Erythroblast (primary cell): Measurements from ENCODE around the gene PRSS38.

Experiments used
- DNase-seq, 2 experiments: peaks; one replicate each; lab custom pipeline; 2025; lab: John Stamatoyannopoulos, UW
- GATA1 ChIP-seq: IDR thresholded peaks from 2 replicates; pipeline ENCODE4 v1.6.1; 2011; ENCODE audit warnings: low read depth, mild to moderate bottlenecking, control low read depth, low read length, moderate library complexity
- POLR2A ChIP-seq: IDR thresholded peaks from 2 replicates; pipeline ENCODE4 v1.6.1; 2011; ENCODE audit warnings: mild to moderate bottlenecking, low read length

The PRSS38 gene

DNA sequence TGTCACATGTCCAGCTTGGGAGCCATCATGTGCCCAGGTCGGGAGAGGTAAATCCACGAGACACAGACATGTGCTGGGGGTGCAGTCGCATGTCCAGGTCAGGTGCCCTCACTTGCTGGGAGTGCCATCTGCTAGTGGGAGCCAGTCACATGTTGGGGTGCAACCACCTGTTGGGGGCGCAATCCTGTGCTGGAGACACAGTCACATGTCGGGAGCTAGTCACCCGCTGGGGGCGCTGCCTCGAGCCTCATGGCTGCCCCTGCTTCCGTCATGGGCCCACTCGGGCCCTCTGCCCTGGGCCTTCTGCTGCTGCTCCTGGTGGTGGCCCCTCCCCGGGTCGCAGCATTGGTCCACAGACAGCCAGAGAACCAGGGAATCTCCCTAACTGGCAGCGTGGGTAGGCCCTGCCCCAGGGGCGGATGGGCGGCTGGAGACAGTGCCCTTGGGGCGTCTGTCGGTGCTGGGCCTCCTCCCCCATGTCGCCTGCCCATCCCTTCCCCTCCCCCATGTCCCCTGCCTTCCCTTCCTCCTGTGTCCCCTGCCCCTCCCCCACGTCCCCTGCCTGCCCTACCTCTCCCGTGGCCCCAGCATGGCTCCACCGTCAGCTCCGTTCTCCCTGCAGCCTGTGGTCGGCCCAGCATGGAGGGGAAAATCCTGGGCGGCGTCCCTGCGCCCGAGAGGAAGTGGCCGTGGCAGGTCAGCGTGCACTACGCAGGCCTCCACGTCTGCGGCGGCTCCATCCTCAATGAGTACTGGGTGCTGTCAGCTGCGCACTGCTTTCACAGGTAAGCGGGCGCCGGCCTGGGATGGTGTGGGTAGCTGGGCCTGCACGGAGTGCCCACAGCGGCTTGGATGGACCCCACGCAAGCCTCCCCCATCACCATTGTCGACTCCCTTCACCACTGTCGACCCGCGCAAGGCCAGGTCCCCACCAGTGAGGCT, at the start of gene PRSS38:
TSS of gene PRSS38 (plus strand) at position 208 of the 942 bp plus-strand sequence. CDS start at position 250, 42 bp downstream.
- no peak for DNase-seq
- TF ChIP-seq GATA1 (no peak), POLR2A (no peak)

DNA sequence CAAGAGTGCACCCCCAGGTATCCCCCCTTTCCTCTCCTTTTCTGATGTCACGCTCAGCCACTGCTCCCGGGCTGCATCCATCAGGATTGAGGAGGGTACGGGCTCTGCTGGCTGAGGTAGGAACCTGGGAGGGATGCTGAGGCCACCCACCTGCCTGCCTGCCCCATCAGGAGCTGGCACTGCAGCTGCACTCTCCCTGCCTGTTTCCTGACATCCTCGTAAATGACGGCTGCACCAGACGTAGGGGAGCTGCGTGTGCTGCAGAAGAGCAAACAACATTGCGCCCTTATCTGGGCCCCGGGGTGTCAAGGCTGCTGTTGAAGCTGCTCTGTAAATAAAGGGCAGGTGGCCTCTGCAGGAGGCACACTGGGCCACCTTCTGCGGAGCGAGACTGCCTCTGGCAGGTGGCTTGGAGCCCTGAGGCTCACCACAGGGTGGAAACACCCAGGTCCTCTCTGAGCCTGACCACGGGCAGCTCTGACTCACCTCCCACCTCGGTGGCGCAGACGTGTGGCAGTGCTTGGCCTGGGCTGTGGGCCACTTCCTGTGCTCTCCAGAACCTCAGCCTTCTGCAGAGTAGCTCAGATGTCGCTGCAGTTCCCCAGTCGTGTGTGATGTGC, 49.4 kb upstream of the PRSS38 start:
- TF ChIP-seq POLR2A (no peak), GATA1 (no peak)
- no peak for DNase-seq

DNA sequence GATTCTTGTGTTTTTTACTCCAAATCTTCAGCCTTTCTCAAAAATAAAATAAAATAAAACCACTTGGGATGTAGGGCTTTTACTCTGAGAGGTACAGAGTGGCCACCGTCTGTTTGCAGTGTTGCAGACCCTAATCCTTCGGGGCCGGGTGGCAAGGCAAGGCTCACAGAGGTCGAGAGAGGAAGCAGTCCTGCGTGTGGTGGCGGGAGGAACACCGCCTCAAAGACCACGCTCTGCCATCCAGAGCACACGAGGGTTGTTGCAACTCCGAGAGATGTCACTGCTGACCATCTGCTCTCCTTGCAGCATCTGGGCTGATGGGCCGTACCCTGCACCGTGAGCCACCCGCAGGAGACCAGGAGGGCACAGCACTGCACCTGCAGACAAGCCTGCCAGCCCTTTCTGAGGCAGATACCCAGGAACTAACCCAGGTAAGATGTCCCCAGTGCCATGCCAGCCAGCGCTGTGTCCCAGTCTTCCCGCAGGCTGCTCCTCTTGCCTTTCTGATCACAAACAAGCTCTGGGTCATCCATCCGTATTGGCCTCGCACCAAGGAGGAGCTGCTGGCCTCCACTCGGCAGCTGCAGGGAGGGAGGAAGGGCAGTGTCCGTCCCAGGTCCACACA, 48.7 kb upstream of the PRSS38 start:
- no peak for TF ChIP-seq POLR2A
- TF ChIP-seq GATA1, result no peak
- no peak for DNase-seq

DNA sequence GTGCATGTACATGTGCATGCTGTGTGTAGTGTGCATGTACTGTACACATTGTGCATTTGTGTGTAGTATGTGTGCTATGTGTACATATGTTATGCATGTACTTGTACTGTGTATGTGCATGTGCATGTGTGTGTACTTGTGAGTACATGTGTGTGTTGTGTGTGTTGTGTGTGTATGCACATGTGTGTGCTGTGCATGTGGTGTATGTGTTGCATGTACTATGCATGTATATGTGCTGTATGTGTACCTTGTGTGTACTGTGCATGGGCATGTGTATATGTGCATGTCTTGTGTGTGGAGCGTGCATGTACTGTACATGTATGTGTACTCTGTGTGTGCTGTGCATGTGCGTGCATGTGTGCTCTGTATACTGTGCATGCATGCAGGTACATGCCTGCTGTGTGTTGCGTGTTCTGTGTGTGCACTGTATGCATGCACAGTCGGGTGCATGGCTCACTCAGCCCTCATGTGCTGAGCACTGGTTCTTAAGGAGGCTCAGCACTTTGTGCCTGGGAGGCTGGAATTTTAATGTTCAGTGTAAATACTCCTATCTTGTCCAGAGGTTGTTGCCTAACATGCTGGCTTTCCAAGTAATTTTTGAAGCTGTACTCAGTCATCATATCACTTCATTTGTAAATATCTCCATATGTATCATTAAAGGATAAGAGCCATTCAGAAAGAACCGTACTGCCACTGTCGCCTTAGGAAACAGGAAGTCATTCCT, 47.9 kb upstream of the PRSS38 start:
- DNase-seq, result no peak
- TF ChIP-seq GATA1 (no peak), POLR2A (no peak)

DNA sequence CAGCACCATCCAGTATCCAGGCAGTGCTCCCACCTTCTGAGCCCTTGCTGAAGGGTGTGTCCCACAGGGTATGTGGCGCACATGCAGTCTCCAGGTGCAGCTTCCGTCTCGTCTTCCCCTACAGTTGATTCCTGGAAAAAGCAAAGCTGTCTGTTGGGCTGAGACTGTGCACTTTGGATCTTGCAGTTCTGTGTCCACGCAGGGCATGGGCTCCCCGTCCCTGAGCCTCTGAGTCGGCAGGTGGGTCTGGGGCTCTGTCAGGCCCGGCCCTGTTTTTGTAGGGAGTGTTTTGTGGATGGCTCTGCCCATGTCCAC, 47.4 kb upstream of the PRSS38 start:
- no peak for TF ChIP-seq POLR2A
- TF ChIP-seq GATA1, result no peak

DNA sequence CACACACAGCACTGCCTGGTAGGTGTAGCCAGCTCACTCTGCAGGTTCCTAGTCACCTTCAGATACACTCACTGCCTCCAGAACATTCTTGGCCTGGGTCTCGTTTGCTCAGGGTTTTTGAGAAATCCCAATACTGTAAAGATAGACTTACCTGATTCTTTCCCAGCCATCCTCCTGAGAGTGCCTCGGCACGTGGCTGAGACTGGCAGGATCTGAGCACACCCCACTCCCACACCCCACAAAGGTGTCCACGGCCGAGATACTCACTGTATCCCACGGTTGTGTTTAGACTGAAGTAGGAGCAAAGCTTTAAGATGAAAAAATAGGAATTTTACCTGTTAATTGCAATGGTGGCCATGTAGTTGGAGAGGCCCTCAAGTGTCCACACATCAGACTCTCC, 46.8 kb upstream of the PRSS38 start:
- DNase-seq, result no peak

More for the DNA sequence above, 47.4 kb upstream of the PRSS38 start:
- no peak for DNase-seq

DNA sequence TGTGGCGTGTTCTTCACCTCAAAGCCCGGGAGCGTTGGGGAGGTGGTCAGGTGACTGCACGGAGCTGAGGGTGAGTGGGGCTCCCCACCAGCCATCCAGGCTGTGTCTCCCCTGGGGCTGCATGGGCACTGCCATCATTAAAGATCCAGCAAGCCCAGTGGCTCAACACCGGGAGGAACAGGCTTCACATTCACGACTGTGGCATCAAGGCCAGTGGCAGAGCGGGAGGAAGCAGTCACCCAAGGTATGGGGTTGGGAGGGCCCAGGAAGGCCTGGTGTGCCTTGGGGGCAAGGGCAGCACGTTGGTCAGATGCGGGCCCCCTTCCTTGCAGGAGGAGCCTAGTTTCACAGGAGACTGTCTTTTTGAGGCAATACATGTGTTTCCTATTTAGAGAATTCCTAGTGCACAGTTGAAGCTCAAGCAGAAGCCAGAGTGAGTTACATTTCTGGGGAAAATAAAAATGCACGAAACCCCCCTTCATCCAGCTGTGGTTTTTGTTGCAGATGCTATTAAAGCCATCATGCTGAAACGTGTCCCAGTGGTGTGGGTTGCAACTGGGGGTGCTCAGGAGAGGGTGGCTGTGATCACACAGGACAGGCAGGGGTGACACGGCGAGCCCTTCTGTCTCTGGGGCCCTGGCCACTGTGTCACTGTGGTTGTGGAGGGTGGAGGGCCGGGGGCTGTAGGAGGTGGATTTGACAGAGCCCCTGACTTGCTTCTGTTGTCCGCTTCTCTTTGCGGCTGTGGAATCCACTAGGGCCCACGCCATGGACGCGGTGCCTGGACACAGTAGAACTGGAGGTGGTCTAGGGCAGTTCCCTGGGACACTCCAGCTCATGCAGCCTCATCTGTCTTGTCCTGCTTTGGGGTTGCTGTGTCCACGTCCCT, 46.2 kb upstream of the PRSS38 start:
- no peak for DNase-seq
- no peak for TF ChIP-seq POLR2A
- TF ChIP-seq GATA1, result no peak

More for the DNA sequence above, 46.8 kb upstream of the PRSS38 start:
- no peak for TF ChIP-seq POLR2A
- no peak for TF ChIP-seq GATA1

DNA sequence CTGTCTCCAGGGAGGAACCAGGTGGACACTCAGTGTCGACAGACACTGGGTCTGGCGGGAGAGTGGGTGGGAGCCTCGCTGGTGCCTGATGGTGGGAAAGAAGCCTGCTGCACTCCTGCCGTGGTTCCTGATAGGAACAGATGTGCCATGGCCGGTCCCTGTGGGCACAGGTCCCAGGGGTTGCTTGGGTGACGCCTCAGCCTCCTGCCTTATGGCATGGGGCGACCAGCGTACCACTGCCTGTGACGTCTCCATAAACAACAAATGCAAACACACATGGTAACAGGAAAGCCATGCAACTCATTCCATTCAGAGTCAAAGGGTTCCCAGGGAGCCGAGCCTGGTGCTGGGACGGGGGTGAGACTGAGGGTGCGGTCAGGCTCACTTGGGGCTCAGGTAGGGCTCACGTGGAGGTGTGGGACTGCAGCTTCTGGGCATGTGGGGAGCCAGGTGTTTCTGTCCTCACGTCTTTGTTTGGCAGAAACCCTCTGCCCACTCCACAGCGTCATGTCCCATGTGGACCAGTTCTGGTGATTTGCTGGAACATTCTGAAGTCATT, 45.5 kb upstream of the PRSS38 start:
- no peak for TF ChIP-seq POLR2A
- no peak for TF ChIP-seq GATA1
- DNase-seq, result no peak

DNA sequence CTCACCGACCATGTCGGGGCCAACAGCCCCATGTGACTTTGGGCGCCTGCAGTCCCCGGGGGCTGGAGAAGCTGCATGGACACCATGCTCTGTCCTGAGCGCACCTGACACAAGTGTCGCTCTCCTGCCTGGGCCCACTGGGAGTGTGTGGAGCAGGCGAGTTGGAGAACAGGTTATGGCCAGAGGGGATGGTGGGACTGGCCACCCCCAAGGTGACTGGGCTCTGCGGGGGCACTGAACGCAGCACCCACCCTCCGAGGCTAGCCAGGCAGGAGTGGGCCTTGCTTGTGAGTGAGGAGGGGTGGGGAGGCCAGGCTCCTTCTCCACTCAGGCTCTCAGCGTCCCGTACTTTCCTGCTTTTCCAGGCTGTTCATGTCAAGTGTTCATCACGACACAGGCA, 44.7 kb upstream of the PRSS38 start:
- DNase-seq, result no peak
- no peak for TF ChIP-seq POLR2A
- TF ChIP-seq GATA1, result no peak

DNA sequence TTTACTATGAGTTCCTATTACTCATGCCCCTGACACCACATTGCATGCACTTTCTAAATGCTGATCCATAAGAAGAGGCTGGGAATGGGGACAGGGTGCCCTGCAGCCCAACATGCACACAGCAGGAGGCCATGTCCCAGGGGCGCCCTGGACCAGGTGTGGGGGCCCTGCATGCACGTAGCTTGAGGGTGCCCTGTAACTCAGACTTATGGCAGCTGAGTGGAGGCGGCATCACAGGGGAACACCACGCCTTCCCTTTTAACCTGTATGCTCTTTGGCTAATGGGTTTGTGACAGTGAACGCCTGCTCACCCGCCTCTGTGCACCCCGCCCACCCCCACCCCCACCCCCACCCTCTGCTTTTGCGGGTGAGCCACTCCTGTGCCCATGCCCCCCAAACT, 44.1 kb upstream of the PRSS38 start:
- TF ChIP-seq GATA1 (no peak), POLR2A (no peak)
- DNase-seq, result no peak

DNA sequence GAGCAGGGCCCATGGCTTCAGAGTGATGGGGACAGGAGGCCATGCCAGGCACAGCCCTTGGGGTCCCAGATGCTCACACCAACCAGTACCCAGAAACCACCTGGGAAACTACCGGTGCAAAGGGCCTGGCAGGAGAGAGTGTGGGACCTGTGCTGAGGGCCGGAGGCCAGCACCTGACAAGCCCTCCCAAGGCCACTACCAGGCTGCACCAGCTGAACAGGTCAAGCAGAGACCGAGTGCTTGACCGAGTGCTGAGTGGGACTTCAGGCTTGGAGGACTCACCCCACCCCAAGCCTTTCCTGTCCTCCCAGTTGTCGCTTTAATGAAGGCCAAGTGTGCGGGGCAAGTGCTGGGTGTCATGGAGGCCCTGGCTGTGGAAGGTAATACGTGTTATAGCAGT, 43.7 kb upstream of the PRSS38 start:
- DNase-seq, result no peak
- TF ChIP-seq GATA1 (no peak), POLR2A (no peak)

DNA sequence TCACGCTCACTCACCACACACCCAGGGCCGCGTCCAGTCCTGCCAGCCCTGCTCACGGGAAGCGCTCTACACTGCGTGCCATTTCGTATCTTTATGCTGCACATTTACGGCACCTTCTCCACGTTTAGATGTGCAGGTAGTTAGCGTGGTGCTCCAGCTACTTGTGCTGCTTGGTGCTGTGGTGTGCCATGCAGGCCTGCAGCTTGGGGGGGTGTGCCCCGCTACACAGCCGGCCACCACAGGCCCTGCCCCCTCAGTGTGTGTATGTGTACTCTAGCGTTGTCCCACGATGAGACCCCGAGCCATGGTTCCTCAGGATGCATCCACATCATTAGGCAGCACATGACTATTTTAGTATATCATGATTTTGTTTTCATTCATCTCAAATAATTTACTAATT, 41.9 kb upstream of the PRSS38 start:
- no peak for DNase-seq
- TF ChIP-seq POLR2A, result no peak
- no peak for TF ChIP-seq GATA1
